ENCODE data around the gene BICD1.
A peak's percentile ranks its signal among the peaks of the same experiment; 100 is the strongest.

BICD1 gene

DNA sequence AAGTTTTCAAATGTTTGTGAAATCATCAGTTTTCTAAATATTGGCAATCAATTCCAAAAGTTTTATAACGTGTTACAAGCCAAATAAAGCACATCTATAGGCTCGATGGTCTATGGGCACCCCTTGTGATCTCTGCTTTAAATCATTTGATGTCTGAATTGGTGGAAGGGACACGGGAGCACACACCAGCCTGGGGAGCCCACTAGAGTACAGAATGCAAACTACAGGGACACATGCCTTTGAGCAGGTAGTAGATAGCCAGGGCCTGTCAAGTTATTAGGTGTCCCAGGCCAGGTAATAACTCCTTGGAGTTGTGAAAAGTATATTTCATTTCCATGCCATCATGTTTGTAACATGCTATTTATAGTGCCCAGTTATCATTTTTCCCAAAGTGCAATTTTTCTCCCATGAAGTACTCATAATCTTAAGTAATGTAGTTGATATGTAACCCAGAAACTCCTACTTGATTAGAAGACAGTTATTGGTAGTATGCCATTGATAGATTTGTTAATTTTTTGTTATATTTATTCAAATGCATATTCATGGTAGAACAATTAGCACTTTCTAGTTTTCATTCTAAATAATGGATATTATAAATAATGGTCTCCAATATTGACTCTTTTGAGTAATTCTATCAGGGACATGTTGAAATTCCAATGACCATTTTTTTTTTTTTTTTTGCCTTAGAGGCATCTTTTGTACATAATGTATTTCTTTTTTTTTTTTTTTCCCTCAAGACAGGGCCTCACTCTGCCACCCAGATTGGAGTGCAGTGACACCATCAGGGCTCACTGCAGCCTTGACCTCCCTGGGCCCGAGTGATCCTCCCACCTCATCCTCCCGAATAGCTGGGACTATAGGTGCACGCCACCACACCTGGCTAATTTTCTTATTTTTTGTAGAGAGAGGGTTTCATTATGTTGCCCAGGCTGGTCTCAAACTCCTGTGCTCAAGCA is 195.8 kb downstream of the BICD1 start:
- no peaks in the 10 kb centered on the region for H4K20me1 ChIP-seq
- H3K9me3 ChIP-seq (replicated peaks in 1 of 11), result no peaks in the 10 kb centered on the region
- peaks cover 11 to 21% (median 17%) of the 10 kb centered on the region in 11 experiments; a peak in 20 of 22 replicates for H3K36me3 ChIP-seq
- H3K4me3 ChIP-seq, result no peak overlapping the region
- no peaks in the 10 kb centered on the region for H3K27me3 ChIP-seq
- H3K4me1 ChIP-seq, result peaks cover 0 to 13% (median 3%) of the 10 kb centered on the region in 10 experiments; a peak in 6 of 20 replicates
- H3K9ac ChIP-seq, result no peak overlapping the region
- no peak overlapping the region for H3K27ac ChIP-seq
- peak overlapping the region in 4 of 11 experiments; percentile 10 to 37 (median 24); a peak in 4 of 22 replicates for H3K4me2 ChIP-seq
- no peak for TF ChIP-seq Cebpa-rat (IDR thresholded peaks at IDR 0.05)

DNA sequence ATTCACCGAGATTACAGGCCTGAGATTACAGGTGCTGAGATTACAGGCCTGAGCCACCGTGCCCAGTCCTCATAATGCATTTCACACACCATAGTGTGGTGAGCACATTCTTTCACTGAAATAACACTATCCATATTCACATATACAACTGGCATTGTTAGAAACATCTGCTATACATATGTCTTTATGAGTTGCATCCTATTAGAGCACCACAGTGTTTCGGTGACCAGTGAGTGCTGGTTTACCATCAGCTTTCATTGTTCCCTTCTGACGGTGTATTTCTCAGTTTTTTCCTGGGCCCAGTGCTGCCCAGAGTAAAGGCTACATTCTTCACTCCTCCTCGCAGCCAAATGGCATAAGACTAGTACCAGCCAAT is 196.5 kb downstream of the BICD1 start:
- Histone ChIP-seq H3K4me3 (no peak overlapping the region), H3K4me2 (no peak overlapping the region), H3K27ac (no peak overlapping the region), H3K9ac (no peak overlapping the region), H4K20me1 (no peaks in the 10 kb centered on the region), H3K9me3 (replicated peaks in 1 of 11) (no peaks in the 10 kb centered on the region), H3K36me3 (peaks cover 11 to 24% (median 17%) of the 10 kb centered on the region in 11 experiments; a peak in 20 of 22 replicates), H3K27me3 (no peaks in the 10 kb centered on the region), H3K4me1 (peaks cover 0 to 13% (median 3%) of the 10 kb centered on the region in 10 experiments; a peak in 6 of 20 replicates)
- TF ChIP-seq Cebpa-rat (IDR thresholded peaks at IDR 0.05), result no peak

DNA sequence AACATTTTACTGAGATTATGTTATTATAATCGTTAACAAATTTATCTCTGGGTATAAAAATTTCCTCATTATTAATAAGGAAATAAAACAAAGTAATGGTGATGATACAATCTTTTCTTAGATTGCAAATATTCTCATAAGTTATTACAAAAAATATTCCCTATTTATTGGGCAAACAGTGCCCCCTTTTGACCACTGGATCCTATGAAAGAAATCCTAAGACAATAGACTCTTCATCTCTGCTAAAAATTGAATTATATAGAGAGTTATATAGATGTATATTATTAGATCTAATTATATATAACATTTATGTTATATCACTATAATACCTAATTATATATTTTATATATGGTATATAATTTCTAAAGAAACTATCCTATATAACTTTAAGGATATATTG is 198.5 kb downstream of the BICD1 start:
- Histone ChIP-seq H3K4me3 (no peak overlapping the region), H3K9me3 (replicated peaks in 1 of 11) (no peaks in the 10 kb centered on the region), H3K9ac (no peak overlapping the region), H3K36me3 (peaks cover 11 to 24% (median 17%) of the 10 kb centered on the region in 11 experiments; a peak in 20 of 22 replicates), H3K4me2 (no peak overlapping the region), H3K27ac (no peak overlapping the region; a peak in 1 of 22 replicates), H4K20me1 (no peaks in the 10 kb centered on the region), H3K27me3 (no peaks in the 10 kb centered on the region), H3K4me1 (peaks cover 0 to 13% (median 3%) of the 10 kb centered on the region in 10 experiments; a peak in 6 of 20 replicates)
- TF ChIP-seq Cebpa-rat (IDR thresholded peaks at IDR 0.05), result no peak

DNA sequence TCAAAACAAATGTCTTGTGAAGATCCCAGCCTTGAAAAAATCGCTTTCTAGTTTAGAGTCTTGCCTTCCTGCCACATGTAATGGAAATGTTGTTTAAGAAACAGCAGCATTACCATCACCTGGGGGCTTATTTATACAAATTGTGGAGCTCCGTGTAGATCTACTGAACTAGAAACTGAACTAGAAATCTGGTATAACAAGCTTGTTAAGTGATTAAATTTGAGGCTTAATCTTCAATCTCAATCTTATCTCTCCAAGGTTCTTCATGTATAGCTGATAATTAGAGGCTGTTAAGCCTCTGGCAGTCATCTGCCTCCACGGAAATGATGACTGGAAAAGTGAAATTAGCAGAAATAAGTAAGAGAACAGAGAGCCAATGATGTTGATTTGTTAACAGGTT is 200.7 kb downstream of the BICD1 start:
- H3K36me3 ChIP-seq, result peaks cover 11 to 24% (median 17%) of the 10 kb centered on the region in 11 experiments; a peak in 20 of 22 replicates
- no peaks in the 10 kb centered on the region for H3K27me3 ChIP-seq
- H4K20me1 ChIP-seq, result no peaks in the 10 kb centered on the region
- no peak overlapping the region for H3K9ac ChIP-seq
- H3K9me3 ChIP-seq (replicated peaks in 1 of 11), result no peaks in the 10 kb centered on the region
- no peak for TF ChIP-seq Cebpa-rat (IDR thresholded peaks at IDR 0.05)
- H3K4me3 ChIP-seq, result no peak overlapping the region
- H3K4me2 ChIP-seq, result no peak overlapping the region
- H3K4me1 ChIP-seq, result no peaks in the 10 kb centered on the region; a peak in 1 of 20 replicates
- H3K27ac ChIP-seq, result no peak overlapping the region

DNA sequence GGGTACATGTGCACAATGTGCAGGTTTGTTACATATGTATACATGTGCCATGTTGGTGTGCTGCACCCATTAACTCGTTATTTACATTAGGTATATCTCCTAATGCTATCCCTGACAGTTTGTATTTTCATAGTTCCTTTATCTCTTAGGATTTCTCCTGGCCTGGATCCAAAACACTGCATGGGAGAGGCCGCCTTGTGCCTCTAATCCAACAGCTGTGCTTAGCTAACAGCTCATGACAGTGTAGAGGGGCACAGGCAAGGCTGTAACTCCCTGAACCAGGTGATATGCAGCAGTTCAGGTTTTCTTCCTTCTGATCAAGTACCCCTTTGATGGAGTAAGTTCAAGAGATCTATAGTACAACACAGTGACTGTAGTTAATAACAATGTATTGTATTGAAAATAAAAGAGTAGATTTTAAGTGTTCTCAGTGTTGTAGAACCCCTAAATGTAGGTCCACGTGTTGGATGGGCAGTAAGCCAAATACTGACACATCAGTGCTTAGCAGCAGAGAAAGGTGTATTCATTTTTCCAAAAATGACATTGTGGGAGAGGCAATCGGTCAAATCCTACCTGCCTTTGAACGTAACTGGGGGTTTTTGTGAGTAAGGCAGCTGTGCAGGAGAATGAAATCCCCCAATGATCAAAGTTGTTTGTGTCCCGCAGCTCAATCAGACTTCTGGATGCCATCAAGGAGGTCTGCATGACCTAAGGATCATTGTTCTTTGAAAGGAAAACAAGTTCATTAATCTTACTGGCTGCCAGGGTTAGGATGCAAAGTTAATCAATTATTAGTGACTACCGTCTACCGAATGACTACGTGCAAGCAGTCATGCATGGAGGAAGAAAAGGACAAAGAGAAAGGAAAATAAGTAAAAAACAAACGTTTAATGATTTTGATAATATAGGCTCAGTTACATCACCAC is 203.4 kb downstream of the BICD1 start:
- H3K27ac ChIP-seq, result no peak overlapping the region
- no peaks in the 10 kb centered on the region for H3K4me1 ChIP-seq
- peaks cover 0 to 6% (median 0%) of the 10 kb centered on the region in 11 experiments; a peak in 1 of 22 replicates for H4K20me1 ChIP-seq
- no peaks in the 10 kb centered on the region for H3K27me3 ChIP-seq
- no peak for TF ChIP-seq Cebpa-rat (IDR thresholded peaks at IDR 0.05)
- H3K36me3 ChIP-seq, result peaks cover 11 to 24% (median 17%) of the 10 kb centered on the region in 11 experiments; a peak in 20 of 22 replicates
- no peak overlapping the region for H3K4me2 ChIP-seq
- no peaks in the 10 kb centered on the region for H3K9me3 ChIP-seq (replicated peaks in 1 of 11)
- no peak overlapping the region for H3K4me3 ChIP-seq
- H3K9ac ChIP-seq, result no peak overlapping the region

DNA sequence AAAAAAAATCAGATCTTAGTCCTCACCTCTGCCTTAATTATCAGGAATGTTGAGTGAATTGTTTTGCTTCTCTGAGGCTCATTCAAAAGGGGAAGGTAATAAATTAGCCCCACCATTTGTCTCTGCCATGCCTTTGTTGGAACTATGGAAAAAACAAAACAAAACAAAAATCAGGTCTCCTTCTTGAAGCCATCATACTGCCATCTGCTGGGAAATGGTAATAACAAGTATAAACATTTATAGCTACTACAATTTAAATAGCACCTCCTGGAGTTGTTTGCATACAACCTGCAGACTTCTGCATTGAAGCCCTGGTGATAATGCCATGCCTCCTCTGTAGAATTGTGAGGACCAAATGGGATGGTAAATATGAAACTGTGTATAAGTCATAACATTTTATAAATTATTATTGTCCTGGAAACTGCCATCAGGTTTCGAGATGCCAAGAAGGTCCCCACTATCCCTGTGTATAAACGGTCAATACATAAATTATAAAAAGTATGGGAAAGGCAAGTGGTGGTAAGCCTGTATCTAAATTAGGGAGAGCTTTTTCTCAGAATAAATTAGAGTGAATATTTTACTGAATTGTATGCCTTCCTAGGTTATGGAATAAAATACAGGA is 205.5 kb downstream of the BICD1 start:
- H4K20me1 ChIP-seq, result peaks cover 0 to 6% (median 0%) of the 10 kb centered on the region in 11 experiments; a peak in 1 of 22 replicates
- peaks cover 0 to 7% (median 3%) of the 10 kb centered on the region in 11 experiments; a peak in 5 of 22 replicates for H3K36me3 ChIP-seq
- no peak overlapping the region for H3K4me3 ChIP-seq
- no peak overlapping the region for H3K9ac ChIP-seq
- no peak for TF ChIP-seq Cebpa-rat (IDR thresholded peaks at IDR 0.05)
- H3K27me3 ChIP-seq, result no peaks in the 10 kb centered on the region
- no peak overlapping the region for H3K27ac ChIP-seq
- H3K9me3 ChIP-seq (replicated peaks in 1 of 11), result no peaks in the 10 kb centered on the region
- no peaks in the 10 kb centered on the region for H3K4me1 ChIP-seq
- H3K4me2 ChIP-seq, result no peak overlapping the region

DNA sequence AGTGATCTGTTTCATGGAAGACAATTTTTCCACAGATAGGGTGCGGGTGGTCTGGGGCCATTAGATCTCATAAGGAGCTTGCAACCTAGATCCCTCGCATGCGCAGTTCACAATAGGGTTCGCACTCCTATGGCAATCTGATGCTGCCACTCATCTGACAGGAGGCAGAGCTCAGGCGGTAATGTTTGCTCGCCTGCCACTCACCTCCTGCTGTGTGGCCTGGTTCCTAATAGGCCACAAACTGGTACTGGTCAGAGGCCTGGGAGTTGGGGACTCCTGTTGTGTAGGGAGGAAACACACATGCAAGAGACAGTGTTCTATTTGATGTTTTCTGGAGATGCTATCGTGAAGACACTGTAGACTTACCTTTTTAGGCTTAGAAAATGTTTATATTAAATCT is 215.7 kb downstream of the BICD1 start:
- no peaks in the 10 kb centered on the region for H3K4me1 ChIP-seq
- no peak for TF ChIP-seq Cebpa-rat (IDR thresholded peaks at IDR 0.05)
- no peak overlapping the region for H3K4me2 ChIP-seq
- peaks cover 0 to 4% (median 2%) of the 10 kb centered on the region in 11 experiments; a peak in 13 of 22 replicates for H3K36me3 ChIP-seq
- no peak overlapping the region for H3K9ac ChIP-seq
- no peaks in the 10 kb centered on the region for H3K9me3 ChIP-seq (replicated peaks in 1 of 11)
- no peaks in the 10 kb centered on the region for H3K27me3 ChIP-seq
- H3K4me3 ChIP-seq, result no peak overlapping the region
- no peaks in the 10 kb centered on the region for H4K20me1 ChIP-seq
- H3K27ac ChIP-seq, result no peak overlapping the region

DNA sequence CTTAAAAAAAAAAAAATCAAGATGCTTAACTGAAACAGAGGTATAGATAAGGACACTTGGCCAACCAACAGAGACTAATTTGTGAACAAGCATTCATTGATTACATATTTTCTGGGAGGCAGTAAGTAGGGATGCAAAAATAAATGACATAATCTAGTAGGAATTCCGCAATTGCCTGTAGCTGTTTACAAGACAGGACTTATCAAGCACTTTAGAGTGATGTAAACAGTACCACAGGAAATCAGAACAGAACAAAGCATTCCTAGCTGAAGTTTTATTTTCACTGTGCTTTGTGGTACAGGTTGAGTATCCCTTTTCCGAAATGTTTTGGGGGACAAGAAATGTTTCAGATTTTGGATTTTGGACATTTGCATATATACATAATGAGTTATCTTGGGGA is 224.5 kb downstream of the BICD1 start:
- H3K27me3 ChIP-seq, result no peaks in the 10 kb centered on the region
- H3K9me3 ChIP-seq (replicated peaks in 1 of 11), result no peaks in the 10 kb centered on the region
- H3K4me1 ChIP-seq, result no peaks in the 10 kb centered on the region
- TF ChIP-seq Cebpa-rat (IDR thresholded peaks at IDR 0.05), result no peak
- H4K20me1 ChIP-seq, result no peaks in the 10 kb centered on the region
- H3K4me3 ChIP-seq, result no peak overlapping the region
- peaks cover 14 to 45% (median 24%) of the 10 kb centered on the region in 11 experiments for H3K36me3 ChIP-seq
- no peak overlapping the region for H3K4me2 ChIP-seq
- H3K27ac ChIP-seq, result no peak overlapping the region
- H3K9ac ChIP-seq, result no peak overlapping the region
